ENCODE measurements around the gene TMPRSS3. TPM values are rescaled to one million over a fixed set of nuclear protein-coding genes. Genes with fewer than 3 reads are reported as not detected.

The TMPRSS3 gene
- total RNA-seq, 1 experiment from 2014 or later = not detected

DNA sequence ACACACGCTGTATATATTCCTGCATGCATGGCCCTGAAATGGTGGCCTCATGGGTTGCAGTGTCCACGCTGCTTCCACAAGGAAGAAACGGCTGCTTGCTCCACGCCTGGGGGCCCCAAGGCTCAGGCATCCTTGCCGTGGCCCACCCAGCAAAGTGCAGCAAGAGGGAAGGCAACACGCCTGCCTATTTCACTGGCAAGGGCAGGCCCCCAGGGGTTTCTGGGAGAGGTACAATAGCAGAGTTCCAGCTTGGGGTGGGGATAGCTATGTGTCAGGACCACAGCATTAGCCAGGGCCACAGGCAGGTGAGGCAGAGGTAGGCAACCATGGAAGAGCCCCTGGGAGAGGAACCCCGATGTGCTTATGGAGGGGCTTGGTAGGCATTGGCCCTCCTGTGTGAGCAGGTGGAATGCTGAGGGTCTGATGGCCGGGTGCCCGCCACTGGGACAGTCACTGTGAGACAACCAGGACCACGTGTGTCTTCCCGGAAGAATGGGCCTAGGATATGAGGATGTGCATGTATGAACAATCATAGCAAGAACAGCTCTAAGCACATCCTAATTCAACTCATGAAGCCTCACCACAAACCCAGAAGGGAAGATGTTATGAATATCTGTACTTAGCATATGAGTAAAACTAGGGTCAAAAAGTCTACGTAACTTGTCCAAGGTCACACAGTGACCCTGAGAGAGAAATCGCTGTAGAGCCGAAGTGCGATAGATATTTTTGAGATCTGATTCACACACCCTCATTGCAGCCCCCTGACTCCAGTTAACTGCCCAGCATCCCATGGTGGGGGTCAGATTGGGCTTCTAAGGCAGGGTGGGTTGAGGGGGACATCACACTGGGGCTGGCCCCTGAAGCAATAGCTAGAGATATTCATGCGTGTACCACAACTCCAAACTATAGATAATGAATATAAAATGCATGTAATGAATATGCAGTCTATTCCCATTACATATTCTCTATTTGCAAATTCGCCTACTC lies 56.8 kb downstream of the TMPRSS3 start:
- H3K4me2 ChIP-seq (ENCODE audit: low read depth, low read length, poor library complexity, severe bottlenecking) = no peak overlapping the region
- H3K9me2 ChIP-seq (replicated peaks; ENCODE audit: insufficient read depth, low read length) = no peaks in the 10 kb centered on the region

GRCh38 chr21:42337830-42338728 lies 57.8 kb downstream of the TMPRSS3 start:
- peak; percentile 86 for DNase-seq
- H3K9me2 ChIP-seq (replicated peaks; ENCODE audit: insufficient read depth, low read length) = no peaks in the 10 kb centered on the region
- peaks cover 6% of the 10 kb centered on the region; the same call in 1 of the 2 replicates for H3K4me1 ChIP-seq (ENCODE audit: low read length)
- H3K9me3 ChIP-seq (ENCODE audit: low read length) = no peaks in the 10 kb centered on the region
- no peak overlapping the region for H3K27ac ChIP-seq (ENCODE audit: low read length)
- H3K9ac ChIP-seq (ENCODE audit: low read length) = no peak overlapping the region
- no peaks in the 10 kb centered on the region for H3K36me3 ChIP-seq (ENCODE audit: insufficient read depth, low read length)
- no peaks in the 10 kb centered on the region for H3K27me3 ChIP-seq (ENCODE audit: low read length)
- no peak overlapping the region for H3K4me2 ChIP-seq (ENCODE audit: low read depth, low read length, poor library complexity, severe bottlenecking)
- no peaks in the 10 kb centered on the region for H3K79me2 ChIP-seq (ENCODE audit: low read length)
- peaks cover 4% of the 10 kb centered on the region; the same call in 1 of the 2 replicates for H4K20me1 ChIP-seq (ENCODE audit: insufficient read depth, low read depth, low read length)
- H3K4me3 ChIP-seq (ENCODE audit: low read length) = no peak overlapping the region
- no peak overlapping the region for H2AFZ ChIP-seq (ENCODE audit: low read length)

More for the DNA sequence above, 56.8 kb downstream of the TMPRSS3 start:
- Histone ChIP-seq H3K4me3 (ENCODE audit: low read length) (no peak overlapping the region), H3K27me3 (ENCODE audit: low read length) (no peaks in the 10 kb centered on the region), H3K27ac (ENCODE audit: low read length) (no peak overlapping the region), H4K20me1 (ENCODE audit: insufficient read depth, low read depth, low read length) (peaks cover 4% of the 10 kb centered on the region; the same call in 1 of the 2 replicates), H3K9me3 (ENCODE audit: low read length) (no peaks in the 10 kb centered on the region), H3K79me2 (ENCODE audit: low read length) (no peaks in the 10 kb centered on the region), H3K36me3 (ENCODE audit: insufficient read depth, low read length) (no peaks in the 10 kb centered on the region), H3K4me1 (ENCODE audit: low read length) (peaks cover 6% of the 10 kb centered on the region; the same call in 1 of the 2 replicates), H3K9ac (ENCODE audit: low read length) (no peak overlapping the region), H2AFZ (ENCODE audit: low read length) (no peak overlapping the region)
- no peak for DNase-seq

DNA sequence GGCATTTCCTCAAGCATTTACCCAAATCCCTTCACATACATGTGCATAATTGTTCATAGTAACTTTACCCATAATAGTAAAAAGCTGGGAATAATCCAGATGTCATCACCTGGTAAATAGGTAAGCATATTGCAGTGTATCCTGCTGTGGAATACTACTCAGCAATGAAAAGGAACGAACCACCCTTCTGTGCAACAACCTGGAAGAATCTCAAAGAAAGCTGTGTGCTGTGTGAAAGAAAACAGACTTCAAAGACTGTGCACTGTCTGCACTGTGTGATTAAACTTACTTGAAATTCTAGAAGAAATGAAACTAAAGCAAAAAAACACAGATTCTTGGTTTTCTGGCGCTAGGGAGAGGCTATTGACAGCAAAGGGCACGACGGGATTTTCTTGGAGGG lies 58.6 kb downstream of the TMPRSS3 start:
- Histone ChIP-seq H3K9ac (ENCODE audit: low read length) (no peak overlapping the region), H3K9me3 (ENCODE audit: low read length) (no peaks in the 10 kb centered on the region), H2AFZ (ENCODE audit: low read length) (no peak overlapping the region), H3K4me3 (ENCODE audit: low read length) (no peak overlapping the region), H3K36me3 (ENCODE audit: insufficient read depth, low read length) (no peaks in the 10 kb centered on the region), H3K79me2 (ENCODE audit: low read length) (no peaks in the 10 kb centered on the region), H3K27me3 (ENCODE audit: low read length) (no peaks in the 10 kb centered on the region), H4K20me1 (ENCODE audit: insufficient read depth, low read depth, low read length) (peaks cover 4% of the 10 kb centered on the region; the same call in 1 of the 2 replicates), H3K4me2 (ENCODE audit: low read depth, low read length, poor library complexity, severe bottlenecking) (no peak overlapping the region), H3K27ac (ENCODE audit: low read length) (no peak overlapping the region), H3K4me1 (ENCODE audit: low read length) (peaks cover 6% of the 10 kb centered on the region; the same call in 1 of the 2 replicates), H3K9me2 (replicated peaks; ENCODE audit: insufficient read depth, low read length) (no peaks in the 10 kb centered on the region)
- DNase-seq = no peak

- DNase-seq = no peak
- no peak overlapping the region for H2AFZ ChIP-seq (ENCODE audit: low read length)
Measured at GRCh38 chr21:42336054-42336453, 59.8 kb downstream of the TMPRSS3 start.

DNA sequence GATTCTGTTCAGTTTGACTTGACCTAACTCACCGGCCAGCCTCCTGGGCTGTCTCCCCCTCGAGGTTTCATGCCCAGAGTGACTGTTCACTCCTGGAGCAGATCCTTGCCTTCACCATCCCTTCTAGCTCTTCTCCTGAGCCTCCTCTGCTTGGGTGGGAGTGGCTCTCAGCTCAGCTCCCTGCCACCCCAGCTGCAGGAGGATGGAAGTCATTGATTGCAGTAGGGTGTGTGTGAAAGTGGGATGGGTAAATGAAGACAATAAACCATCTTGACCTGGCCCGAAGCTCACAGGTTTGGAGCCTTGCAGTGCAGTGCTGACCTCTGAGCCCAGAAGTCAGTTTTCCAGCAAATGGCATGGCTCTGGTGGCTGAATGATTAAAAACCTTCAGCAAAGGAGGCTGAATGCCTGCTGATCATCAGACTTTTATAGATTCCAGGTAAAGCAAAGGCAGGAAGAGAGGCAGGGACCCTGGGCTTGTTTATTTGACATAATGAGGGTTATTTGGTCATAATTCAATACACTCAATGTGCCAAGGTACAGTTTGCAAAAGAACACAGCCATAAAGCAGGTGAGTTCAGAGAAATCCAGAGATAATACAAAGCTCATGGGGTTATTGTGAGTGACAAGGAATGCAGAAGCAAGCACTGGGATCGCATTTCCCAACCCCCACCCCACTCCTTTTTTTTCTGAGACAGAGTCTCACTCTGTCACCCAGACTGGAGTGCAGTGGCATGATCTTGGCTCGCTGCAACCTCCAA lies 63.1 kb downstream of the TMPRSS3 start:
- Histone ChIP-seq H3K79me2 (ENCODE audit: low read length) (no peaks in the 10 kb centered on the region), H4K20me1 (ENCODE audit: insufficient read depth, low read depth, low read length) (no peaks in the 10 kb centered on the region), H3K4me3 (ENCODE audit: low read length) (no peak overlapping the region), H3K9me3 (ENCODE audit: low read length) (no peaks in the 10 kb centered on the region), H3K9me2 (replicated peaks; ENCODE audit: insufficient read depth, low read length) (no peaks in the 10 kb centered on the region), H3K9ac (ENCODE audit: low read length) (no peak overlapping the region), H3K4me2 (ENCODE audit: low read depth, low read length, poor library complexity, severe bottlenecking) (no peak overlapping the region), H2AFZ (ENCODE audit: low read length) (no peak overlapping the region), H3K27ac (ENCODE audit: low read length) (no peak overlapping the region), H3K27me3 (ENCODE audit: low read length) (no peaks in the 10 kb centered on the region), H3K4me1 (ENCODE audit: low read length) (peaks cover 10% of the 10 kb centered on the region; the same call in 1 of the 2 replicates), H3K36me3 (ENCODE audit: insufficient read depth, low read length) (no peaks in the 10 kb centered on the region)
- DNase-seq = no peak

More at GRCh38 chr21:42336054-42336453, 59.8 kb downstream of the TMPRSS3 start:
- Histone ChIP-seq H3K9ac (ENCODE audit: low read length) (no peak overlapping the region), H3K27ac (ENCODE audit: low read length) (no peak overlapping the region), H3K4me2 (ENCODE audit: low read depth, low read length, poor library complexity, severe bottlenecking) (no peak overlapping the region), H3K9me2 (replicated peaks; ENCODE audit: insufficient read depth, low read length) (no peaks in the 10 kb centered on the region), H3K9me3 (ENCODE audit: low read length) (no peaks in the 10 kb centered on the region), H3K4me1 (ENCODE audit: low read length) (peaks cover 6% of the 10 kb centered on the region; the same call in 1 of the 2 replicates), H3K4me3 (ENCODE audit: low read length) (no peak overlapping the region), H3K27me3 (ENCODE audit: low read length) (no peaks in the 10 kb centered on the region), H4K20me1 (ENCODE audit: insufficient read depth, low read depth, low read length) (peaks cover 4% of the 10 kb centered on the region; the same call in 1 of the 2 replicates), H3K79me2 (ENCODE audit: low read length) (no peaks in the 10 kb centered on the region), H3K36me3 (ENCODE audit: insufficient read depth, low read length) (no peaks in the 10 kb centered on the region)

DNA sequence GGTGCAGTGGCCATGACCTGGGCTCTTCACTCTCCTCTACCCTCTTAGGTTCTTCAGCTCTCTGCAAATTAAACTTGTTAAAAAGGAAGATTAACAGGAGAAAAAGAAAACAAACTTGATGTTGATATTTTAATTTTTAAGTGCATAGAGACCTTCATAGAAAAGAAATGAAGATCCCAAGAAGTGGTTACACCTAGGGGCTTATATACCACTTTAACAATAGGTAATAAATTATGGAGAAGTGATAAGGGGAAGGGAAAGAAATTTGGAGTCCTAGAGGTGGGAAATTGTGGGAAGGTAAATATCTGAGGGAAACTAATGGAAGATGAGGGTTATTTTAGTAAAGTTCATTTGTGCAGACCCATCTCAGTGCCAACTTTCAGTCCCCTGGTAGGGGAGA lies 64.2 kb downstream of the TMPRSS3 start:
- H3K9me3 ChIP-seq (ENCODE audit: low read length) = no peaks in the 10 kb centered on the region
- DNase-seq = no peak
- no peak overlapping the region for H3K9ac ChIP-seq (ENCODE audit: low read length)
- H3K4me2 ChIP-seq (ENCODE audit: low read depth, low read length, poor library complexity, severe bottlenecking) = no peak overlapping the region
- H3K79me2 ChIP-seq (ENCODE audit: low read length) = no peaks in the 10 kb centered on the region
- H3K4me1 ChIP-seq (ENCODE audit: low read length) = peaks cover 10% of the 10 kb centered on the region; the same call in 1 of the 2 replicates
- no peaks in the 10 kb centered on the region for H3K27me3 ChIP-seq (ENCODE audit: low read length)
- H3K9me2 ChIP-seq (replicated peaks; ENCODE audit: insufficient read depth, low read length) = no peaks in the 10 kb centered on the region
- no peak overlapping the region for H3K27ac ChIP-seq (ENCODE audit: low read length)
- no peaks in the 10 kb centered on the region for H4K20me1 ChIP-seq (ENCODE audit: insufficient read depth, low read depth, low read length)
- H3K36me3 ChIP-seq (ENCODE audit: insufficient read depth, low read length) = no peaks in the 10 kb centered on the region
- no peak overlapping the region for H2AFZ ChIP-seq (ENCODE audit: low read length)
- H3K4me3 ChIP-seq (ENCODE audit: low read length) = no peak overlapping the region

- Histone ChIP-seq H3K9ac (ENCODE audit: low read length) (no peak overlapping the region), H3K4me2 (ENCODE audit: low read depth, low read length, poor library complexity, severe bottlenecking) (no peak overlapping the region), H4K20me1 (ENCODE audit: insufficient read depth, low read depth, low read length) (no peaks in the 10 kb centered on the region), H3K27ac (ENCODE audit: low read length) (no peak overlapping the region), H3K27me3 (ENCODE audit: low read length) (no peaks in the 10 kb centered on the region), H3K9me3 (ENCODE audit: low read length) (no peaks in the 10 kb centered on the region), H3K4me1 (ENCODE audit: low read length) (peaks cover 5% of the 10 kb centered on the region; the same call in 1 of the 2 replicates), H3K36me3 (ENCODE audit: insufficient read depth, low read length) (no peaks in the 10 kb centered on the region), H3K79me2 (ENCODE audit: low read length) (no peaks in the 10 kb centered on the region), H3K4me3 (ENCODE audit: low read length) (no peak overlapping the region), H2AFZ (ENCODE audit: low read length) (no peak overlapping the region), H3K9me2 (replicated peaks; ENCODE audit: insufficient read depth, low read length) (no peaks in the 10 kb centered on the region)
- peak; percentile 48 for DNase-seq
Measured at GRCh38 chr21:42330380-42331371, 65.2 kb downstream of the TMPRSS3 start.
